GM12864 (cell line): ENCODE results near the gene ARHGEF7.

Experiments used
- DNase-seq: peaks from one replicate; pipeline ENCODE4 v3.0.0-alpha.2; 2011; ENCODE audit warnings: low read depth
- H3K4me3 ChIP-seq: 2 replicates; pipeline ENCODE4 v1.5.1; 2011; ENCODE audit warnings: mild to moderate bottlenecking, low read depth, low read length, control low read depth
- TF ChIP-seq, protein P1 (sequence below): IDR thresholded peaks from 2 replicates; pipeline ENCODE4 v1.5.1; 2011; ENCODE audit warnings: low read depth, mild to moderate bottlenecking, moderate library complexity, low read length, control low read depth, inconsistent platforms; ENCODE audit errors: missing control alignments

The ARHGEF7 gene

DNA sequence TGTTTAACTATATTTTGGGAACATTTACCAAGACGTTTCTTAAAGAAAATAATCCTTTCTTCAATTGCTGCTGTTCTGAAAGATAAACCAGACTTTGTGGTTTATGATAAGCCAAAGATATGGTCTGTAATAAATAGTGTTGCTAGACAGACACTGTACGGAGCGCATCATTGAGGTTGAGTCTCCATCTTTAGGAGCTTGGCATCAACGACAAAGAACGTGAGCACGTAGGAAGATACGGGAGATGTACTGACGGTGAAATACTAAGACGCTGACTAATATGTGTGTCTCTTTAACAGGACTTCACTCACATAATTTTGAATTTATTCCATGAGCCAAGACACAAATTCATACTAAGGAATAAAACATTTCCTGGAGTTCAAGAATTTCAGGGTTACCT, 221.6 kb downstream of the ARHGEF7 start:
- DNase-seq, result no peak
- TF ChIP-seq, protein P1, sequence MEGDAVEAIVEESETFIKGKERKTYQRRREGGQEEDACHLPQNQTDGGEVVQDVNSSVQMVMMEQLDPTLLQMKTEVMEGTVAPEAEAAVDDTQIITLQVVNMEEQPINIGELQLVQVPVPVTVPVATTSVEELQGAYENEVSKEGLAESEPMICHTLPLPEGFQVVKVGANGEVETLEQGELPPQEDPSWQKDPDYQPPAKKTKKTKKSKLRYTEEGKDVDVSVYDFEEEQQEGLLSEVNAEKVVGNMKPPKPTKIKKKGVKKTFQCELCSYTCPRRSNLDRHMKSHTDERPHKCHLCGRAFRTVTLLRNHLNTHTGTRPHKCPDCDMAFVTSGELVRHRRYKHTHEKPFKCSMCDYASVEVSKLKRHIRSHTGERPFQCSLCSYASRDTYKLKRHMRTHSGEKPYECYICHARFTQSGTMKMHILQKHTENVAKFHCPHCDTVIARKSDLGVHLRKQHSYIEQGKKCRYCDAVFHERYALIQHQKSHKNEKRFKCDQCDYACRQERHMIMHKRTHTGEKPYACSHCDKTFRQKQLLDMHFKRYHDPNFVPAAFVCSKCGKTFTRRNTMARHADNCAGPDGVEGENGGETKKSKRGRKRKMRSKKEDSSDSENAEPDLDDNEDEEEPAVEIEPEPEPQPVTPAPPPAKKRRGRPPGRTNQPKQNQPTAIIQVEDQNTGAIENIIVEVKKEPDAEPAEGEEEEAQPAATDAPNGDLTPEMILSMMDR, result no peak
- H3K4me3 ChIP-seq, result no peak overlapping the region

DNA sequence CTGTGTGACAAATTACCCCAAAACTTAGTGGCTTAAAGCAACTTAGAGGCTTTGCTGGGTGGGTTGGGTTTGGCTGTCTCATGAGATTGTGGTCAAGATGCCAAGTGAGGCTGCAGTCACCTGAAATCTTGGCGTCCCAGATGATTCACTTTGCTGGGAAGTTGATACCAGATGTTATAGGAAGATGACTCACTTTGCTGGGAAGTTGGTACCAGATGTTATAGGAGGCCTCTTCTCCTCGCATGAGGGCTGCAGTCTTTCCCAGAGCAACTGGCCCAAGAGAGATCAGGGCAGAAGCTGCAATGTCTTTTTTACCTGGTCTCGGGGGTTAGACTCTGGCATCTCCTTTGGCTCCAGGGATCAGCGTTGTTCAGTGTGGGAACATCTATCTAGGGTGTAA, 222.1 kb downstream of the ARHGEF7 start:
- no peak overlapping the region for H3K4me3 ChIP-seq
- TF ChIP-seq, protein P1, result no peak
- no peak for DNase-seq

DNA sequence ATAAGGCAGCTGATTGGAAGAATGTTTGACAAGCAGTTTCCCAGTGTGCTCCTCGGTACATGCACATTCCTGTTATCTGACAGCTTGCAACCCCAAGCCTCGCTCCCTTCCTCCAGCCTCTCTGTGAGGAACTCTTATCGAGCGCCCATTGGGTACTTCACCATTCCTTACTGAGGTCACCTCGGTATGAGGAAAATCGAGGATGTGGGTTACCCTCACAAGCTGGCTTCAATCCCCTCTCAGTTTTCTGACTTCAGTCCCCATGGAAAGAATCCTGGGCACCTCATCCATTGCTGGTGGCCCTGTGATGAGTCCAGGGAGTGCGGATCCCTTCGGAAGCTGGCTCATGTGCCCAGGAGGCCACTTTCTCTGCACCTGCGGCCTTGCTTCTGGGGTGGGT, 222.6 kb downstream of the ARHGEF7 start:
- no peak for DNase-seq
- no peak overlapping the region for H3K4me3 ChIP-seq
- TF ChIP-seq, protein P1, result no peak

DNA sequence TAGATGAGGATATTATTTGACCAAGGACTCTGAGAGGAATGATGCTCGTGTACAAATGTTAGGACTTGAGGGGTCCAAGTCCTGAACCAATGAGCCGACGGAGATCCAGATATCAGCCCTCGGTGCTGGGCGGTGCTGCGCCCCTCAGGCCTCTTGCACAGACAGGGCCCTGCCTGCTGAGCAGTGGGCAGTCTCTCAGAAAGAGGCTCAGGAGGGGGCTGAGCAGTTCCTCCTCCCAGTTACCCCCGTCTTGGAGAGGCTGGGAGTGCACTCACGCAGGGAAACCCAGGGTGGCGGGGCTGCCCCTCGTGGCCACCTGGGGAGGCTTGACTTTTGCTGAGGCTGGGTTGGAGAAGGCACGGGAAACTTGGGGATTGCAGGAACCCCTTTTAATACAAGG, 223.7 kb downstream of the ARHGEF7 start:
- H3K4me3 ChIP-seq, result no peak overlapping the region
- DNase-seq, result no peak
- TF ChIP-seq, protein P1, result no peak

DNA sequence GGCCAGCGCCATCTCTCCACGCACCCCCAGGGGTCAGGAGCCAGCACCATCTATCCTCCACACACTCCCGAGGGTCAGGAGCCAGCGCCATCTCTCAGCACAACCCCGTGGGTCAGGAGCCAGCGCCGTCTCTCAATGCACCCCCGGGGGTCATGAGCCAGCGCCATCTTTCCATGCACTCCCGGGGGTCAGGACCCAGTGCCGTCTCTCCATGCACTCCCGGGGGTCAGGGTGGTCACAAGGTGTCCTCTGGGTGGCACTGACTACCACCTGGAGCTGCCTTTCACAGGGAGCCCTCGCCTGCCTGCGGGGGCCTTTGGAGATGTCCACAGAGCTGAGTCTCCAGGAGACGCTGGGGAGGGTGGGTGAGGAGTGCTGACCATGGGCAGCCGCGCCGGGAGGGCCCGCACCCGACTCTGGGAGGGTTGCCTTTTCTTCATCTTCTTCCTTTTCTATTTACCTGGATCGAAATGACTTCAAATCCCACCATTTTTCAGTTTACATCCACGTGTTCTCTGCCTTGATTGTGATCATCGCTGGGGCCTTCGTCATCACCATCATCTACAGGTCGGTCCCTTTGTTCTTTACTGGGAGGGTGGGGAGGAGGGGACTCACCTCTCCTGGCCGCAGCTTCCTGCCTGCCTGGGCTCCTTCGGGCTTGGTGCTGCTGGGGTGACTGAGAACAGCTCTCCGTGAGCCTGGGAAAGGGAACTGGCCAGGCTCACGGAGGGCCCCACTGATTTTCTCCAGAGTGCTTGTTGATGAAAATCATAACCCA, 224.4 kb downstream of the ARHGEF7 start:
- TF ChIP-seq, protein P1, result no peak
- no peak overlapping the region for H3K4me3 ChIP-seq
- DNase-seq, result no peak

DNA sequence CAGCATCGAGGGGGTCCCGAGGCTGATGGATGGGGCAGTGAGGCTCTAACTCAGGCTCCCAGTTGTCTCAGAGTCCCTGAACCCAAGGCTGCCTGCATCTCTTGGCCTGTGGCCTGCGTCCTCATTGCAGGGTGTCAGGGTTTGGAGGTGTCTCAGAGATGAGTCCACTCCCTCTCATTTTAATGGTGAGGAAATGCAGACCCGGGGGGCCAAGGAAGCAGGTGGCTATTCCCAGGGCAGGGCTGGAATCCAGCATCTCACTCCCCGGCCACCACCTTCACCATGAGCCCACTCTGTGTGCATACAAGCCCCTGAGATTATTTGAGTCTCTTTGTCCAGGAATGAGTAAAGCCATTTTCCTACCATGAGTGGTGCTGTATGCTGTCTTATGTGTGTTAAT, 226.8 kb downstream of the ARHGEF7 start:
- TF ChIP-seq, protein P1, result no peak
- H3K4me3 ChIP-seq, result no peak overlapping the region
- DNase-seq, result no peak

DNA sequence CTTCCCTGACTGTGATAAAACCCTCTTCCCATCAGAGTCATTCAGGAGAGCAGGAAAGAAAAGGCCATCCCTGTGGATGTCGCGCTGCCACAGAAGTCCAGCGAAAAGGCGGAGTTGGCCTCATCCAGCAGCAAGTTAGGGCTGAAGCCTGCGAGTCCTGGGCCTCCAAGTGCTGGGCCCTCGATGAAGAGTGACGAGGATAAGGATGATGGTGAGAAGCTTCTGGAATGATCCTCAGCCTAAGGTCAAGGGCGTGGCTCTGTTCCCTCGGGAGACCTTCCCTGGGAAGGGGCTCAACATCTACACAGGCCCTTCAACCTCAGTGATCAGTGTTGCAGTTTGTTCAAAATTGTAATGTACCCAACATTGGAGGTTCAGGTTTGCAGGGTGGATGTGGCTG, 227.6 kb downstream of the ARHGEF7 start:
- no peak for DNase-seq

More for the DNA sequence above, 227.6 kb downstream of the ARHGEF7 start:
- TF ChIP-seq, protein P1, result no peak
- no peak overlapping the region for H3K4me3 ChIP-seq
